Measurements from ENCODE around the gene NPIPA1.
"Not testable (repeated sequence)": the region's sequence is repeated elsewhere in the genome, so short reads cannot be mapped to it uniquely, and the experiment has no call there.

GRCh38 chr16:14976971-14977736 is 39.9 kb downstream of the NPIPA1 start:
- TF ChIP-seq, protein P1, sequence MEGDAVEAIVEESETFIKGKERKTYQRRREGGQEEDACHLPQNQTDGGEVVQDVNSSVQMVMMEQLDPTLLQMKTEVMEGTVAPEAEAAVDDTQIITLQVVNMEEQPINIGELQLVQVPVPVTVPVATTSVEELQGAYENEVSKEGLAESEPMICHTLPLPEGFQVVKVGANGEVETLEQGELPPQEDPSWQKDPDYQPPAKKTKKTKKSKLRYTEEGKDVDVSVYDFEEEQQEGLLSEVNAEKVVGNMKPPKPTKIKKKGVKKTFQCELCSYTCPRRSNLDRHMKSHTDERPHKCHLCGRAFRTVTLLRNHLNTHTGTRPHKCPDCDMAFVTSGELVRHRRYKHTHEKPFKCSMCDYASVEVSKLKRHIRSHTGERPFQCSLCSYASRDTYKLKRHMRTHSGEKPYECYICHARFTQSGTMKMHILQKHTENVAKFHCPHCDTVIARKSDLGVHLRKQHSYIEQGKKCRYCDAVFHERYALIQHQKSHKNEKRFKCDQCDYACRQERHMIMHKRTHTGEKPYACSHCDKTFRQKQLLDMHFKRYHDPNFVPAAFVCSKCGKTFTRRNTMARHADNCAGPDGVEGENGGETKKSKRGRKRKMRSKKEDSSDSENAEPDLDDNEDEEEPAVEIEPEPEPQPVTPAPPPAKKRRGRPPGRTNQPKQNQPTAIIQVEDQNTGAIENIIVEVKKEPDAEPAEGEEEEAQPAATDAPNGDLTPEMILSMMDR (IDR thresholded peaks at IDR 0.05), result not testable (repeated sequence)
- not testable (repeated sequence) for TF ChIP-seq POLR2A (IDR thresholded peaks at IDR 0.05)
